GM21529 (cell line): ENCODE data around the gene MTMR3.
"Not testable (repeated sequence)": the region's sequence is repeated elsewhere in the genome, so short reads cannot be mapped to it uniquely, and the experiment has no call there.

Source experiments
- ATAC-seq: cut with Tn5 transposase; IDR thresholded peaks from one replicate; pipeline ENCODE4 v1.9.1; 2021; ENCODE audit not compliant: unreplicated experiment

MTMR3 gene

GRCh38 chr22:29956680-29957079 lies 73.7 kb downstream of the MTMR3 start:
- no peak for ATAC-seq

- no peak for ATAC-seq
Observed at GRCh38 chr22:29958170-29958569, 75.2 kb downstream of the MTMR3 start.

DNA sequence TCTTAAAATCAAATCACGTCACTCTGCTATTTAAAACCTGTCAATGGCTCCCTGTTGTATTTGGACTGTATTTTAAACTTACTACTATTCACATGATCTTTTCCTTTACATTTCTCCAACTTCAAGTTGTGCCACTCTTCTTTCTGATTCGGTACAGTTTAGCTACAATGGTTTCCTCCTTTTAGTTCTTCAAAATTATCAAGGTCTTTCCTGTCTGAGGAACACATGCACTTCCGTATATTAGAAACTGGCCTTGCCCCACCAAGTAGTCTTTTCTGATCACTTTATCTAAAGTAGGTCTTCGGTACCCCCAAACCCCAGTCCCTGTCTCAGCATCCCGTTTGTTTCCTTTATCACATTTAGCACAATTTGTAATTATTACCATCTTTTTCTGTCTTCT lies 81.8 kb downstream of the MTMR3 start:
- ATAC-seq = no peak

DNA sequence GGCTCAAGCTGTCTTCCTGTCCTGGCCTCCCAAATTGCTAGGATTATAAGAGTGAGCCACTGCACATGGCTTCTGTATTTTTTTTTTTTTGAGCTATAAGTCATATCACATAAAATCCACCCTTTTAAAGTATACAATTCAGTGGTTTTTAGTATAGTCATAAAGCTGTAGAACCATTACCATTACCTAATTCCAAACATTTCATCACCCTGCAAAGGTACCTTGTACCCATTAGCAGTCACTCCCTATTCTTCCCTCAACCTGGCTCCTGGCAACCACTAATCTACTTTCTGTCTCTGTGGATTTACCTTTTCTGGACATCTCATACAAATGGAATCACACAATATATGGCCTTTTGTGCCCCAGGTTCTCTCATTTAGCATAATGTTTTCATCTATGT lies 84.5 kb downstream of the MTMR3 start:
- ATAC-seq = no peak

- no peak for ATAC-seq
Observed at GRCh38 chr22:29971607-29972006, 88.6 kb downstream of the MTMR3 start.

DNA sequence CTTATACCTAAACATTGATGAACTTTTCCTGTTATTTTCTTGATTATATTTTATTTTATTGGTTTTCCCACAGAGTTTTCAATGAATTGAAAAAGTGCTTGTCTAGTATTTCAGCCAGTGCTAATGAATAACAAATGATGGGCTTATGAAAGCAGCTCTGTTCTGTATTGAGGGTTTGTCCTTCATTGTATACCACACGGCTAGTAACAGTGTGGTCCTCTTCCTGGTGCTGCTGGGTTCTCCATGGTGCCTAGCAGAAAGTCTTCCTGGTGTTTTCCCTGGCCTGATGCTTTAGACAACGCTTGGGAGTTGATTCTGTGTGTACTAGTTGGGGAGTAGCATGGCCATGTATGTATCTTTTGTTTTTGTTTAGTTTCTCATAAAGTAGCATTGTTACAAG lies 89.1 kb downstream of the MTMR3 start:
- no peak for ATAC-seq

GRCh38 chr22:29973269-29973668 lies 90.3 kb downstream of the MTMR3 start:
- ATAC-seq = no peak

DNA sequence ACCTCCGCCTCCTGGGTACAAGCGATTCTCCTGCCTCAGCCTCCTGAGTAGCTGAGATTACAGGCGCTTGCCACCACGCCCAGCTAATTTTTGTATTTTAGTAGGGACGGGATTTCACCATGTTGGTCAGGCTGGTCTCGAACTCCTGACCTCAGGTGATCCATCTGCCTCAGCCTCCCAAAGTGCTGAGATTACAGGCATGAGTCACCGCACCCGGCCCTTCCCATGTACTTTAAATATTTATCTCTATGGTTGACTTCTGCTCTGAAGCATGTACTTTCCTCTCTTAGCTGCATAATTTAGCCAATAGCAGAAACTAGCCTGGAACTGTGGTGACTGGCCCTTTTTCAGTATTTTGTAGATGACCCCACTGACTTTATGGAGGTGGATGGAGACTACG lies 90.7 kb downstream of the MTMR3 start:
- ATAC-seq = not testable (repeated sequence)

DNA sequence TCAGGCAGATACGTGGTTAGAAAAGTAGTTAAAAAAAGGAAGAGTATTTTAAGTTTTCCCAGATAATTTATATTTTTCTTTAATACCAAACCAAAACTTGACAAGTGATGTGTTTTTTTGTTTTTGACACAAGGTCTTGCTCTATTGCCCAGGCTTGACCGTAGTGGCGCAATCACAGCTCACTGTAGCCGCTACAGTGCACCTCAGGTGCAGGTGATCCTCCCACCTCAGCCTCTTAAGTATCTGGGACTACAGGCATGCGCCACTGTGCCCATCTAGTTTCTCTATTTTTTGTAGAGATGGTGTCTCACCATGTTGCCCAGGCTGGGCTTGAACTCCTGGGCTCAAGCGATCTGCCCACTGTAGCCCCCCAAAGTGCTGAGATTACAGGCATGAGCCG lies 92.5 kb downstream of the MTMR3 start:
- ATAC-seq = no peak

DNA sequence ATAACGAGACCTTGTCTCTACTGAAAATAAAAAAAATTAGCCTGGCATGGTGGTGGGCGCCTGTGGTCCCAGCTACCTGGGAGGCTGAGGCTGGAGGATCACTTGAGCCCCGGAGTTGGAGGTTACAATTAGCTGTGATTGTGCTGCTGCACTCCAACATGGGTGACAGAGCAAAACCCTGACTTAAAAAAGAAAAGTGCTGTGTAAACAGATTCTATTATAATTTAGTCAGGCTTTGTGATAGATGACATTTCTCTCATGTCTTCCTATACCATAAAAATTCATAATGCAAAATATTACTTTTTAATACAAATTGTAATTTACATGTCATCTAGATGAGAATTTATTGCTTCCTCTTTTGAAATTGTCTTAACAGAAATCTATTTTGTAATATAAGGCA lies 94.1 kb downstream of the MTMR3 start:
- ATAC-seq = no peak

DNA sequence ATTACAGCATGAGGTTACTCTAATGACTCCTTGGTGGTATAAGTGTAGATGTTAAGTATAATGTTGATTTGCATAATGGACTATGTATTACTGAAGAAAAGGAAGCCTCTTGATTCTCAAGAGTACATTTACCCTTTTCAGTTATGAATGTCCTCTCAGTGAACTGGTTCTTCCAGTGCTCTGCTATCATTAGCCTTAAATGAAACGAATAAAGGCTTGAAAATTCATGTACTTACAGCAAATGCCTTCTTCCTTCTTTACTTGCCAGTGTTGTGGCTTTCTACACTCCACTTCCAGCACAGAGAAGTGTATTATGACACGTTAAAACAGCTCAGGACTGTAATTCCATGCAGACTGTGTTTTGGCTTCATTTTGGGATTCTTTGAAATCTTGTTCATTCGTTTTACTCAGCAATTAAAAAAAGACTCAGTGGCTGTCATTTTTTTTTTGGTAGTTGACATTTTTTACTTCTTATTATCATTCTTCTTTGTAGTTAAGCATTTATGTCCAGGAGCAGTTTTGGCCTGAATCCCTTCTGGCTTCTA lies 96.9 kb downstream of the MTMR3 start:
- no peak for ATAC-seq

DNA sequence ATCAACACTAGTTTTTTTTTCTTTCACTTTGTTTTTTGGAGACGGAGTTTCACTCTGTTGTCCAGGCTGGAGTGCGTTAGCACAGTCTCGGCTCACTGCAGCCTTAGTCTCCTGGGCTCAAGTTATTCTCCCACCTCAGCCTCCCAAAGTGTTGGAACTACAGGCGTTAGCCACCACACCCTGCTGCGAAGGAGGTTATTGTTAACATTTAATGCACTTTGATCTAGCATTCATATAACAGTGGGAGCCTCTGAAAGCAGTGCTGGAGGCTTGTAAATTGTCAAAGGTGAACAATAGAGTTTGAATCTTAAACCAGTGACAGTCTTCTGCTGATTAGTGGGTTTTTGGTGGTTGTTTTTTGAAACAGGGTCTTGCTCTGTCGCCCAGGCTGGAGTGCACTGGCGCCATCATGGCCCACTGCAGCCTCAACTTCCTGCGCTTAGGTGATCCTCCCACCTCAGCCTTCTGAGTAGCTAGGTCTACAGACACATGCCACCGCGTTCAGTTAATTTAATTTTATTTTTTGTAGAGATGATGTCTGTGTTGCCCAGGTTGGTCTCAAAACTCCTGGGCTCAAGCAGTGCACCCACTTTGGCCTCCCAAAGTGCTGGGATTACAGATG lies 100.4 kb downstream of the MTMR3 start:
- no peak for ATAC-seq

GRCh38 chr22:29985912-29986311 lies 102.9 kb downstream of the MTMR3 start:
- no peak for ATAC-seq

DNA sequence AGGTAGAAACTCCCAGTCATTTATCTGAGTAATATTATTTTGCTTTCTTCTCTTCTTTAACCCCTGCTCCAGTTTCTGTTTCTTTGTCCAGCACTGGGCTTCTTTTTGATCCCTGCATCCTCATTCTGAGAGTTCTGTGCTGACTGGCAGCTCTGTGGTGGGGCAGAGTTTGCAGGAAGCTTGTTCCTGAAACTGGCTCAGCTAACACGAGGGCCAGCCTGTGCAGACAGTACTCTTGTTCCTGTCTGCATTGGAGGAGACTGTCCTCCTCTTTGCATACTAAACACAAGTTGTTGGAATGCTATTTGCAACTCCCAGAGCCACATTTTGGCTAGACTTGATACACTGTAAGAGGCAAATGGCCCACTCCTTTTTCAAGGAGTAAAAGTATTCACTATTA lies 104.2 kb downstream of the MTMR3 start:
- ATAC-seq = no peak

DNA sequence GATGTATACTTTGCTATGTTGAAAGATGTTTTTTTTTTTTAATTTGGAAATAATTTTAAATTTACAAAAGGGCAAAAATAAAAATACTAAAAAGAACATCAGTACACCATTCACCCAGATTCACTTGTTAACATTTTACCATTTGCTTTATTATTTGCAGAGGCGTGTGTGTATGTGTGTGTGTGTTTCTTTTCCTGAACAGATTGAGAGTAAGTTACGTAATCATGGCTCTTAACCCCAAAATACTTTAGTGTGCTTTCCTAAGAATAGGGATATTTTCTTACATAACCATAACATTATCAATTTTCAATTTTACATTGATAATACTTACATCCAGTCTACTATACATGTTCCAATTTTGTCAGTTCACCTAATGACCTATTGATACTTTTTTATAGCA lies 105.7 kb downstream of the MTMR3 start:
- ATAC-seq = no peak

GRCh38 chr22:29989446-29989845 lies 106.5 kb downstream of the MTMR3 start:
- no peak for ATAC-seq

GRCh38 chr22:29992341-29993275 lies 109.6 kb downstream of the MTMR3 start:
- no peak for ATAC-seq

DNA sequence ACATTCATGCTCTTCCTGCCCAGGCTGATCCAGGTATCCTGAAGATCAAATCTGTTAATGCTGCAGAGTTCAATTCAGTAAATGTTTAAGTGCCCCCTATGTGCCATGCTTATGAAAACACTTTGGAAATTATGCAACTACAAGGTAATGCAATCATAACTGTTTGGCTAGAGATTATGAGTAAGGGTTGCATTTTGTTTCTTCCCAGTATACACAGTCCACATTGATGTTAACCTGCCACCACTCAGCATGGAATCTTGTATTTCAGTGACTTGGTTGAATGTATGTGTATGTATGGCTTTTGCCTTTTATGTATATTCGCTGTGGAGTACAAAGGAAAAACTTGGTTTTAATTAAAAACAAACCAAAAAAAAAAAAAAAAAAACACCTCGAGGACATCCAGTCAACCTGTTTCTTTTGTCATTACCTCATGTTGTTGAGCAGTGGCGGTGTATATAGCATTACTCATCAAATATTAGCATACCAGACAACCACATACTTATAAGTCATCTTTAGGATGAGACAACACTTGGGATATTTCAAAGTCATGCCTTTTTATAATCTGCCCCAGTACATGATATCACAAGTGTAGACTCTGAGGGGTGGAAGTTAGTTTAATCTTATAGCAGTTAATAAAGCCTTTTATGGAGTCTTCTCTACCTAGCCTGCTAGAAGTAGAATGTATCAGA lies 111.2 kb downstream of the MTMR3 start:
- no peak for ATAC-seq

DNA sequence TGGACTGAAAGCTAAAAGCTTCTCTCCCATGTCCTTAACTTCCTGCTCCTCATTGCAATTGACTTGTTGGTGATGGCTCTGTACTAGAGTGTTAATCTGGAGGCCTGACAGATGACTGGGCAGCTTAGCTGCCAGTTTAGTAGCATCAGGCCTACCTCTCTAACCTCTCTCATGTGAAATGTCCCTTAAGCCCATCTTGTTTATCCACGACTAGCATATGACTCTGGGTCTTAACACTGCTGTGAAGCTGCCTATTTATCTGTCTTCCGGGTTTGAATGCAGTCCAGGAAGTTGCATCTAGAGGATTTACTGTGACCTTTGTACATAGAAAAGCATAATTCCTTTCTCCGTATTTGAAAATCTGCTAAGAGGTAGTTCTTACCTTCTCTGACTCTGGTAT lies 112.0 kb downstream of the MTMR3 start:
- no peak for ATAC-seq

- no peak for ATAC-seq
Observed at GRCh38 chr22:29997107-29997506, 114.1 kb downstream of the MTMR3 start.

GRCh38 chr22:29997516-29997915 lies 114.5 kb downstream of the MTMR3 start:
- ATAC-seq = no peak
